Skeletal muscle satellite cell (primary cell): Measurements from ENCODE around the gene RPS6KB2.
A peak's percentile ranks its signal among the peaks of the same experiment; 100 is the strongest.
"Not testable (repeated sequence)": the region's sequence is repeated elsewhere in the genome, so short reads cannot be mapped to it uniquely, and the experiment has no call there.

Experiments used
- H3K27me3 ChIP-seq: 2 replicates; pipeline ENCODE4 v1.7.0; 2013; ENCODE audit warnings: low read length; ENCODE audit not compliant: control insufficient read depth, insufficient read depth
- H3K36me3 ChIP-seq: 2 replicates; pipeline ENCODE4 v1.7.0; 2013; ENCODE audit warnings: mild to moderate bottlenecking, control low read depth, low read length; ENCODE audit not compliant: insufficient read depth
- H3K4me1 ChIP-seq: 2 replicates; pipeline ENCODE4 v1.7.0; 2013; ENCODE audit warnings: low read length; ENCODE audit not compliant: control insufficient read depth, insufficient read depth
- H3K4me2 ChIP-seq: 2 replicates; pipeline ENCODE4 v1.7.0; 2013; ENCODE audit warnings: mild to moderate bottlenecking, low read length
- H3K4me3 ChIP-seq: 2 replicates; pipeline ENCODE4 v1.7.0; 2013; ENCODE audit warnings: low read length
- H3K9ac ChIP-seq: 2 replicates; pipeline ENCODE4 v1.7.0; 2013; ENCODE audit warnings: mild to moderate bottlenecking, low read depth, low read length, moderate library complexity
- H3K9me3 ChIP-seq: replicated peaks from 2 replicates; pipeline ENCODE4 v1.7.0; 2013; ENCODE audit warnings: mild to moderate bottlenecking, control low read depth, low read length

RPS6KB2 gene

DNA sequence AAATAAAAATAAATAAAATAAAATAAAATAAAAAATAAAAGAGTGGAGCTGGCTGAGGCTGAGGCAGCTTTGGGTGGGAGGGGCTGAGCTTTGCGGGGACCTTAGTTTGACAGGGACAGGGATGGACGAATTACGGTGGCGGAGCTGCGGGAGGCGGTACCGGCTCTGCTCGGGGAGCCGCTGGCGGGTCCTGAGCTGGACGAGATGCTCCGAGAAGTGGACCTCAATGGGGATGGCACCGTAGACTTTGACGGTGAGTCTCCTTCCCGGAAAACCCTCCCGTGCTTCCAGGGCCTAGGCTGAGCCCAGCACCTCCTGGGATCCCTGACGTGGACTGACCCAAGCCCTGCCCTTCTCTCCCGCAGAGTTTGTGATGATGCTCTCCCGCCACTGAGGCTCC lies 30.0 kb downstream of the RPS6KB2 start:
- Histone ChIP-seq H3K4me3 (no peak overlapping the region), H3K4me2 (no peak overlapping the region), H3K9me3 (no peaks in the 10 kb centered on the region), H3K36me3 (no peaks in the 10 kb centered on the region), H3K27me3 (no peaks in the 10 kb centered on the region), H3K9ac (no peak overlapping the region), H3K4me1 (no peaks in the 10 kb centered on the region)

DNA sequence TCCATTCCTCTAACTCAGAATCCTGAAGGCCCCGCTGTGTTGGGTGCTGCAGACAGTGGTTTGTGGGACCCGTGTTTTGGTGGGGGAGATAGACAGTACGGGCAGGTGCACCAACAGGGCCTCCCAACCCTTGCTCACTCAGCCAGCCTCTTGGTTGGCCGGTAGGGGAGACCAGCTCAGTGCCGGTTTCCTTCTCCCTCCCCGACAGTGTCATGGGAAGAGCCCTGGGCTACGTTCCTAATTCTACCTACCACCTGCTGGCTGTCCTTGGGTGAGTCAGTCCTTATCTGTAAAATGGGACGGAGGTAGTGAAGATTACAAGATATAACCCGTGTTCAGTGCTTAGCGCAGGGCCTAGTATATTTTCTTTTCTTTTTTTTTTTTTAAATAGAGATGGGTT lies 34.9 kb downstream of the RPS6KB2 start:
- H3K36me3 ChIP-seq, result no peaks in the 10 kb centered on the region
- H3K4me3 ChIP-seq, result no peak overlapping the region
- H3K9me3 ChIP-seq, result no peaks in the 10 kb centered on the region
- H3K4me2 ChIP-seq, result no peak overlapping the region
- H3K9ac ChIP-seq, result no peak overlapping the region
- H3K4me1 ChIP-seq, result peaks cover 17% of the 10 kb centered on the region
- H3K27me3 ChIP-seq, result no peaks in the 10 kb centered on the region

- no peak overlapping the region for H3K4me3 ChIP-seq
Observed at GRCh38 chr11:67463680-67464410, 35.6 kb downstream of the RPS6KB2 start.

GRCh38 chr11:67464411-67465188 lies 36.3 kb downstream of the RPS6KB2 start:
- Histone ChIP-seq H3K9me3 (no peaks in the 10 kb centered on the region), H3K4me1 (peaks cover 26% of the 10 kb centered on the region), H3K27me3 (no peaks in the 10 kb centered on the region), H3K4me2 (peak overlapping the region; percentile 54), H3K36me3 (no peaks in the 10 kb centered on the region), H3K9ac (peak overlapping the region; percentile 34), H3K4me3 (peak overlapping the region; percentile 45)

More at GRCh38 chr11:67463680-67464410, 35.6 kb downstream of the RPS6KB2 start:
- Histone ChIP-seq H3K36me3 (no peaks in the 10 kb centered on the region), H3K9ac (peak overlapping the region; percentile 34), H3K27me3 (no peaks in the 10 kb centered on the region), H3K4me2 (peak overlapping the region; percentile 50), H3K9me3 (no peaks in the 10 kb centered on the region), H3K4me1 (peaks cover 22% of the 10 kb centered on the region)

GRCh38 chr11:67465189-67465510 lies 36.9 kb downstream of the RPS6KB2 start:
- H3K36me3 ChIP-seq, result no peaks in the 10 kb centered on the region
- no peaks in the 10 kb centered on the region for H3K9me3 ChIP-seq
- peaks cover 27% of the 10 kb centered on the region for H3K4me1 ChIP-seq
- H3K27me3 ChIP-seq, result no peaks in the 10 kb centered on the region
- H3K4me3 ChIP-seq, result no peak overlapping the region
- H3K9ac ChIP-seq, result no peak overlapping the region
- H3K4me2 ChIP-seq, result no peak overlapping the region

DNA sequence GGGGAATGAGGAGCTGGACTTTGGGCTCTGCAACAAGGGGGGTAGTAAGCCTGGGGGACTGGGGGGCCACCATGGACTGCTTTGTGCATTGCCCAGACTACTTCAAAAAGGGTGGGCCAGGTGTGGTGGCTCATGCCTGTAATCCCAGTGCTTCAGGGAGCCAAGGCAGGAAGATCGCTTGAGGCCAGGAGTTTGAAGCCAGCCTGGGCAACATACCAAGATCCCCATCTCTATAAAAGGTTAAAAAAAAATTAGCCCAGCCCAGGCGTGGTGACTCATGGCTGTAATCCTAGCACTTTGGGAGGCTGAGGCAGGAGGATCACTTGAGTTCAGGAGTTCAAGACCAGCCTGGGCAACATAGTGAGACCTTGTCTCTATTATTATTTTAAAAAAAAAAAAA lies 37.2 kb downstream of the RPS6KB2 start:
- H3K4me3 ChIP-seq, H3K36me3 ChIP-seq, H3K4me2 ChIP-seq, H3K9me3 ChIP-seq, H3K9ac ChIP-seq, H3K27me3 ChIP-seq: not testable (repeated sequence)
- H3K4me1 ChIP-seq, result peaks cover 27% of the 10 kb centered on the region

DNA sequence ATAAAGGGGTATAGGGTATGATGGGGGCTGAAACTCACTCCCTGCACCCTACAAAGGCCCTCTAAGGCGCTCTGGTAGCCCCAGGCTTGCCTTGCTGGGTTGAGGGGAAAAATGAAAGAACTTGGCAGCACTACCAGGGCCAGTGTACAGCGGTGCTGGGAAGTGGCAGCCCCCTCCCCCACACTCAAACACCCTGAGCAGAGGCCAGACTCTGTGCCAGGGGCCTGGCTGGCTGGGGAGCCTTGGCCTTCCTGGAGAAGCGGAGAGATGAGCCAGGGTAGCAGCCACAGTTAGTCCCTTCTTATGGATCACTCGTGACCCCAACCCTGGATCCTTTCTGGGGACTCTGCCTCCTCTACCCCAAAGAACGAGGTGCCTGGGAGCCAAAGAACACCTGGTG lies 38.1 kb downstream of the RPS6KB2 start:
- H3K9ac ChIP-seq, result no peak overlapping the region

DNA sequence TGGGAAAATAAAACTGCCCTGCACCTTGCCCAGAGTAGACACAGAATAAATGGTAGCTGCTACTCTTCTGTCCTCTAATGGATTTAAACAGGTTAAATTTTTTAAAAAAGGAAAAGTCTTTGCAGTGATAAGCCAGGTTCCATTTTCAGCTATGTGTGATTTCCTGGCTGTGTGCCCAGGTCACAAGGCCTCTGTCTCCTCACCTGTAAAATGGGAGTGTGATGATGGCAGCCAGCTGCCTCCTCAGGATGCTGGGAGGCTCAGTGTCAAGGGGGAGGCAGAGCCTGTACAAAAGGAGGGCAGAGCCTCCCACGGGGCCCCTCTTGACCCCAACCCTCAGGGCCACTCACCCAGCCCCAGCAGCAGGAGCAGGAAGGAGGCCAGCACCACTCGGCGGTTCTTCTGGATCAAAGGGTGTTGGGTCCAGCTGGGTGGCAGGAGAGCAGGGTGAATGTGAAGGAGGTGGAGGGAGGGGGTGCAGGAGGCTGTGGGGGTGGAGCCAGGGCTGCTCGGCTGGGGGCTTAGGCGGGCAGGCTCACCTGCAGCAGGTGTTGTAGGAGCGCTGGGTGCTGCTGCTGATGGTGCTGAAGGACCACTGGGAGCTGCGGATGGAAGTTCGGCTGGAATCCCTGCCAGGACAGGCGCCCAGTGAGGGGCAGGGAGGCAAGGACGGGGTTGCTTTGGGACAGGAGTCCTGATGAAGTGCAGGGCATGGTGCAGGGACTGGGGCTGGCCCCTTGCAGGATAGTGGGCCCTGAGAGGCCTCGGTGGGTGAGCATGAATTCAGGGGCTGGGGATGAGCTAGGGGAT lies 38.9 kb downstream of the RPS6KB2 start:
- peak overlapping the region; percentile 94 for H3K4me2 ChIP-seq
- no peak overlapping the region for H3K9ac ChIP-seq
- peaks cover 27% of the 10 kb centered on the region for H3K4me1 ChIP-seq
- peak overlapping the region; percentile 91 for H3K4me3 ChIP-seq
- peaks cover 4% of the 10 kb centered on the region for H3K27me3 ChIP-seq
- H3K36me3 ChIP-seq, result no peaks in the 10 kb centered on the region
- no peaks in the 10 kb centered on the region for H3K9me3 ChIP-seq

More for the DNA sequence above, 38.1 kb downstream of the RPS6KB2 start:
- Histone ChIP-seq H3K9me3 (no peaks in the 10 kb centered on the region), H3K36me3 (no peaks in the 10 kb centered on the region), H3K4me1 (peaks cover 27% of the 10 kb centered on the region), H3K4me3 (no peak overlapping the region), H3K4me2 (no peak overlapping the region), H3K27me3 (no peaks in the 10 kb centered on the region)

- H3K27me3 ChIP-seq, result peaks cover 4% of the 10 kb centered on the region
- peak overlapping the region; percentile 91 for H3K4me3 ChIP-seq
- no peaks in the 10 kb centered on the region for H3K9me3 ChIP-seq
- no peaks in the 10 kb centered on the region for H3K36me3 ChIP-seq
- H3K4me2 ChIP-seq, result peak overlapping the region; percentile 94
- H3K9ac ChIP-seq, result peak overlapping the region; percentile 93
- H3K4me1 ChIP-seq, result peaks cover 27% of the 10 kb centered on the region
Observed at GRCh38 chr11:67468056-67468455, 39.8 kb downstream of the RPS6KB2 start.

DNA sequence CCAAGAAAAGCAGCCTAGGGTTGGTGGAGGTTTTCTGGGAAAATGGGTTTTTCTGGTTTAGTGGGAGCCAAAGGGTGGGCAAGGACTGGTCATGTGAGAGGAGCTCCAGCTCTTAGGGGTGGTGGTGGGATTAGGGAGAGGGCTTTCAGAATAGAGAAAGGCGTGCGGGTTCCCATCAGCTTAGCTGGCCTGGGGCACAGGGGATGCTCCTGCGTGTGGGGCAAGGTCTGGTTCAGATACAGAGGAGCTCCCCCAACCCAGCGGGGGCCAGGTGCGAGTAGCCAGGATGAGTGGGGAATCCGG lies 40.1 kb downstream of the RPS6KB2 start:
- H3K4me1 ChIP-seq, result peaks cover 27% of the 10 kb centered on the region
- peak overlapping the region; percentile 93 for H3K9ac ChIP-seq
- no peaks in the 10 kb centered on the region for H3K36me3 ChIP-seq
- peak overlapping the region; percentile 94 for H3K4me2 ChIP-seq
- H3K9me3 ChIP-seq, result no peaks in the 10 kb centered on the region
- H3K27me3 ChIP-seq, result peaks cover 4% of the 10 kb centered on the region
- peak overlapping the region; percentile 91 for H3K4me3 ChIP-seq

- H3K36me3 ChIP-seq, result no peaks in the 10 kb centered on the region
- H3K4me2 ChIP-seq, result peak within 1 kb of the TSS; percentile 100
- H3K4me3 ChIP-seq, result peak within 1 kb of the TSS; percentile 95
- H3K9ac ChIP-seq, result peak within 1 kb of the TSS; percentile 93
- H3K27me3 ChIP-seq, result peaks cover 4% of the 10 kb centered on the region
- no peaks in the 10 kb centered on the region for H3K9me3 ChIP-seq
- H3K4me1 ChIP-seq, result peaks cover 24% of the 10 kb centered on the region
Observed at GRCh38 chr11:67468759-67469507, 40.6 kb downstream of the RPS6KB2 start, which contains the start of gene TMEM134. Gene TMEM134, minus strand, starts transcription at chr11:67469251. Its CDS starts 59 bp downstream, at chr11:67469192.
